GM18868 (cell line): ENCODE measurements around the gene ATP7A.
A peak's percentile ranks its signal among the peaks of the same experiment; 100 is the strongest.
"Not testable (repeated sequence)": the region's sequence is repeated elsewhere in the genome, so short reads cannot be mapped to it uniquely, and the experiment has no call there.

Experiments used
- ATAC-seq: cut with Tn5 transposase; IDR thresholded peaks from one replicate; pipeline ENCODE4 v1.9.1; 2021; ENCODE audit warnings: mild to moderate bottlenecking, moderate library complexity; ENCODE audit not compliant: unreplicated experiment

Gene ATP7A

DNA sequence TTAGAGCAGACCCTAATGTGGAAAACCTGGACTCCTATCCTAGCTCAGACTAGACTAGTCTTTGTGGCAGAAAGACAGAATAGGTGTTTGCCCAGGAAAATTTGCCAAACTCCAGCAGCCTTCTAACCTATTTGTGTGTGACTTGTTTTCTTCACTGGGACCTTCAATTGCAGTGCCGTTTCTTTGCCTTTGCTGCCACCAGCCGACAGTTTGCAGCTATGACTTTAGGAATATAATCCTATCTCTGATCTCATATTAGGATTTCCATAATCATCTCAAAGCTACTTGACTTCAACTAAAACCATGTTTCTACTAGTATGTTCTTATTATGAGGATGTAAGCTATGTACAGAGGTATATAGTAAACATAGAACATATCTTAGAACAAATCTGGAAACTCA lies 119.2 kb downstream of the ATP7A start:
- no peak for ATAC-seq

DNA sequence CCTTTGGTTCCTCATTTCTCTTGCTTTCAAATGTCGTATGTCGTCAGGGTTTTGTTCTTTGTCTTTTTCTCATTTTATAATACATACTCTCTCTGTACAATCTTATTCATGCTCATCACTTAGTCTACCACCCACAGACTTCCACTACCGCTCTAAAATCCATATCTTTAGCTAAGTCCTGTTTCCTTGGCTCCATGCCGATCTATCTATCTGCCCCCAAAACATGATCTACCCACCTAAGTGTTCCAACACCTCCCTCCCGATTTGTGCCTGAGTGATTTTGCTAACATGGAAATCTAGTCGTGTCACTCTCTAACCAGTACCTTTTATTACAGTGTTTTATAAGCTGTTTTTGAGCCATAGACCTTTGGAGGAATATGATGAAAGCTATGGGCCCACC lies 124.6 kb downstream of the ATP7A start:
- ATAC-seq = no peak

DNA sequence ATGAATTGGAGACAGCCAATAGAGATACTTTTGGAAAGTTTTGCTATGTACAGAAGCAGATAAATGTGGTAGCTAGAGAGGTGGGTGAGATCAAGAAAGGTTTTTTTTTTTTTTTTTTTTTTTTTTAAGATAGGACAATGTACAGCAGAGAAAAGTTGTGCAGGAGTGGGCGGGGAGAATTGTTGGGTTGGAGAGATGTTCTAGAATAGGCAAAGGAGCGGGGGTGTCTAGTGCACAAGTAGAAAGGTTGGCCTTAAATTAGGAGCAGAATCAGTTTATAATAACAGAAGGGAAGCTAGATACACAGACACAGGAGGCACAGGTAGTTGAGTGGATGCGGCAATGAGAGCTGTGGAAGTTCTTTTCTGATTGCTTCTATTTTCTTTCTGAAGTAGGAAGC lies 127.4 kb downstream of the ATP7A start:
- no peak for ATAC-seq

DNA sequence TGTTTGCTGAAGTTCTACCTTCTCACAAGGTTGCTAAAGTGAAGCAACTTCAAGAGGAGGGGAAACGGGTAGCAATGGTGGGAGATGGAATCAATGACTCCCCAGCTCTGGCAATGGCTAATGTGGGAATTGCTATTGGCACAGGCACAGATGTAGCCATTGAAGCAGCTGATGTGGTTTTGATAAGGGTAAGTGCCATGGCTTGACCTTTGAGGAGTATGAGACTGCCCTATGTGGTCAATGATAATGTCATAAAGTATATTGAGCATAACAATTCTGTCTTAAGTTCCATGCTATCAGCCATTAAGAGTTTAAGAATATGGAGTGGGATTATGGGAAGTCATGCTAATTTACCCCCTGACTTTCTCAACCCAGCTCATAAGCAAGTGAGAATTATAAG lies 132.1 kb downstream of the ATP7A start:
- no peak for ATAC-seq

DNA sequence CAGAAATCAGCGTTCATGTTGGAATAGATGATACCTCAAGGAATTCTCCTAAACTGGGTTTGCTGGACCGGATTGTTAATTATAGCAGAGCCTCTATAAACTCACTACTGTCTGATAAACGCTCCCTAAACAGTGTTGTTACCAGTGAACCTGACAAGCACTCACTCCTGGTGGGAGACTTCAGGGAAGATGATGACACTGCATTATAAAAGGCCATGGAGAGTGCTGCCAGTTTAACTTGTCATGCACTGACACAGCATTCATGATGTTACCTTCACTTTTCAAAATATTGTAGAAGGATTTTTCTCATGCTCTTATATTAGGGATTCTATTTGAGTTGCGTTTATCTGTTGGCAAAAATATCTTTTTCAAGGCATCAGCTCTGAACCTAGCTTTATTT lies 135.9 kb downstream of the ATP7A start:
- no peak for ATAC-seq

DNA sequence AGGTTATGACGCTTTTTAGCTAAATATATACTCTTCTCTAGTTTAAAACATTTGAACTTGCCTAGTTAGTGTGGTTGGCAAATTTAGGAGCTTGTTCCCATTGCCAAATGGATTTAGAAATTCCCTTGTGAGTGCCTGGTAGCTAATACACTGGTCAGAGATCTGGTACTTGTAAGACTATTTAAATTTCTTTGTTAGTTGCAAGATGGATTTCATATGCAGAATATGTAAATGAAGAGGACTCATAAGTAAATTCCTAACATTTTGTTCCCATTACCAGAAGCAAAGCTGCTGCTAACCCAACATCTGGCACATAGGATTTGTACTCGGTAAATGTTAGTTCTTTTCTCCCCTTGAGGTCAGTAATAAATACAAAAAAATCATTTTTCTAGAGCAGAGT lies 137.6 kb downstream of the ATP7A start:
- ATAC-seq = no peak

DNA sequence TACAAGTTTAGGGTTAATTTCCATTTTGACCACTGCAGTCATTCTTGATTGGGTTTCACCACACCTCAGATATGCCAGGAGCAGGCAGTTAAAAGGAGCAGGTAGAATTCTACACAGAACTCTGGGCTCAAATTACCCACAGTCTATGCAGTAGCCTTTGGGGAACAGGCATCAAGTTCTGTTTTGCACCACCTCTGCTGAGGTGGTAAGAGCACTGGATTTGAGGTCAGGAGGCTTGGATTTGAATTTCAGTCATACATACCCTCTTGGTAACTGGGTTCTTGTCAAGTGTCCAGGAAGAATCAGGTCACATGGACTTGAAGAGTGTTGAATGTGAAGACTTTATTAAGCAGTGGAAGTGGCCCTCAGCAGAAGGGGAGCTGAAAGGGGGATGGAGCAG lies 153.2 kb downstream of the ATP7A start:
- ATAC-seq = no peak

DNA sequence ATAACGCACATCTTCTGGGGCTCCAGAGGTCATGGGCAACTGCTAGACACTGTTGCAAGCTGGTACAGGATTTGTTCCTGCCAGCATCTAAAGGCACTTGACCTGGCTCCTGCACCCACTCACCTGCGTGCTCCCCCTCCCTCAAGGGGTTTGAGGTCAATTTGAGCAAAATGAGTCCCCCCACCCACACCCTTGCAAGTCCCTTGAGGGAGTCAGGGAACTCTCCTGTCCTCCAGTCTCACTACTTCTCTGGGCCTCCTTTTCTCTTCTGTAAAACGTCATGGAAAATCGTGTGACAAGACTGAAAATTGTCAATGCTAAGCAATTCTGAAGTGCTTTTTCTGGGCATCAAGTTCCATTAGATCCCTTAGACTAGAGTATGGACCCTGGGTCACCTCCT lies 153.7 kb downstream of the ATP7A start:
- ATAC-seq = no peak

DNA sequence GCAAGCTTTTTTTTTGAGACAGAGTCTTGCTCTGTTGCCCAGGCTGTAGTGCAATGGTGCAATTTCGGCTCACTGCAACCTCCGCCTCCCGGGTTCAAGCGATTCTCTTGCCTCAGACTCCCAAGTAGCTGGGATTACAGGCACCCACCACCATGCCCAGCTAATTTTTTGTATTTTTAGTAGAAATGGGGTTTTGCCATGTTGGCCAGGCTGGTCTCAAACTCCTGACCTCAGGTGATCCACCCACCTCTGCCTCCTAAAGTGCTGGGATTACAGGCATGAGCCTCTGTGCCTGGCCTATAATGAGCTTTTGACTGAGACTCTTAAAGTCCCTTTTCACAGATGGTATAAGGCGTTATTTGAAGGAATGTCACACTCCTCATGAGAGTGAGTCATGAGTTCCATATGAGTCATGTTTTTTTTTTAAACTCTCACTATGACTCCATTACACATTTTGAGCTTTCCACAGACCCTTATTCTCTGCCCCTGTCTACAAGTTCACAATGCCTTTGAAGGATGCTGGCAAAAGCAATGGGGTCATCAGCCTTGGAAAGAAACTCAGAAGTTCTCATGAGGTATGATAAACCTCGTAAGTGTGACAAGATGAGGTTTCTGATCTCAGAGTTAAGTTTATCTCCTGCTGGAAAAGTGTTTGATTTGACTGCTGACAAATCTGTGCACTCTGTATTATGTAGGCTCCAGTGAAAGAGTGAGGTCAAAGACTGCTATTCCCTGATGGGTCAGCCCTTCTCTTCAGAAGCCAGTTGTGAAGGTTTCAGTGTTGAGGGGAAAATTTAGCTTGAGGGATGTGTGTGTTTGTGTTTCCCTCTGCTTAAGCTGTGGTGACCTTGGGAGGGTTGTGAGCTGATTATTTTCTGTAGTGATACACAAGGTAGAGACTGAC lies 154.5 kb downstream of the ATP7A start:
- ATAC-seq = peak; percentile 90

DNA sequence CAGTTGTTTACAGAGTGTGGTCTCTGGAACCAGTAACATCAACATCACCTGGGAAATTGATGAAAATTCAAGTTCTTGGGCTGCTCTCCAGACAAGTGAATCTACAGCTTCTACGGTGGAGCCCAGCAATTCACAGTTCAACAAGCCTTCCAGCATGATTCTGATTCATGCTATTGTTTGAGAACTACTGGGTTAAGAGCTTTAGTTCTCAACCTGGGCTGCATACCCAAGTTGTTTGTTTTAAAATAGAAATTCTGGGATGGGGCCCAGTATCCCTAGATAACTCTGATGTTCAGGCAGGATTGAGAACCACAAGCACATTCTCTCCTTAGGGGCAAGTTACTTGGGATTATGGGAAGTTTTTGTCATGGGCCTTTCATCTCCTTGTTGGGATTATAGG lies 155.6 kb downstream of the ATP7A start:
- no peak for ATAC-seq

DNA sequence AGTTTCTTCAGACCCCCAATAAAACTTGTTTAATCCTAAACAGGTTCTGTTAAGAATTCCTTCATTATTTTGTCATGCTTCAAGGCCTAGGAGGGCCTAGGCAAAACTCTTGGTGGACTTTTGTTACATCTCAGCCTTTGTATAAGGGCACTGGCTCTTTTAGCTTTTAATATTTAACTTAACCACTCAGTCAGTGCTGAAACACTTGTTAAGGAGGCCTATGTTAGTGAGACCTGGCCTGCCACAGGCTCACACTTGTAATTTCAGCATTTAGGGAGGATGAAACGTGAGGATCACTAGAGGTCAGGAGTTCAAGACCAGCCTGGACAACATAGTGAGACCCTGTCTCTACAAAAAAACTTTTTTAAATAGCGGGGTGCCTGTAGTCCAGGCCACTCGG lies 160.8 kb downstream of the ATP7A start:
- ATAC-seq = no peak

DNA sequence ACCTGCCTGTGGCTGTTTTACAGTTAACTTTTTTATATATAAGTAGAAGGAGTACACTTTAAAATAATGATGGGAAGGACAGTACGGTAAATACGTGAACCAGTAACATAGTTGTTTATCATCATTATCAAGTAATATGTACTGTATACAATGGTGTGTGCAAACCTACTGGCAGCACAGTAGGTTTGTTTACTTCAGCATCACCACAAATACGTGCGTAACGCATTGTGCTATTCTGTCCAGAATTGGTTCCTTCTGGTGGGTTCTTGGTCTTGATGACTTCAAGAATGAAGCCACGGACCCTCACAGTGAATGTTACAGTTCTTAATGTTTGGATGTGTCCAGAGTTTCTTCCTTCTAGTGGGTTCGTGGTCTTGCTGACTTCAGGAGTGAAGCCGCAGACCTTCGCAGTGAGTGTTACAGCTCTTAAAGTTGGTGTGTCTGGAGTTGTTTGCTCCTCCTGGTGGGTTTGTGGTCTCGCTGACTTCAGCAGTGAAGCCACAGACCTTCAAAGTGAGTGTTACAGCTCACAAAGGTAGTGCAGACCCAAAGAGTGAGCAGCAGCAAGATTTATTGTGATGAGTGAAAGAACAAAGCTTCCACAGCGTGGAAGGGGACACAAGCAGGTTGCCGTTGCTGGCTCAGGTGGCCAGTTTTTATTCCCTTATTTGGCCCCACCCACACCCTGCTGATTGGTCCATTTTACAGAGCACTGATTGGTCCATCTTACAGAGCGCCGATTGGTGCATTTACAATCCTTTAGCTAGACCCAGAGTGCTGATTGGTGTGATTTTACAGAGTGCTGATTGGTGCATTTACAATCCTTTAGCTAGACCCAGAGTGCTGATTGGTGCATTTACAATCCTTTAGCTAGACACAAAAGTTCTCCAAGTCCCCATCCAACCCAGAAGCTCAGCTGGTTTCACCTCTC lies 162.9 kb downstream of the ATP7A start:
- not testable (repeated sequence) for ATAC-seq

DNA sequence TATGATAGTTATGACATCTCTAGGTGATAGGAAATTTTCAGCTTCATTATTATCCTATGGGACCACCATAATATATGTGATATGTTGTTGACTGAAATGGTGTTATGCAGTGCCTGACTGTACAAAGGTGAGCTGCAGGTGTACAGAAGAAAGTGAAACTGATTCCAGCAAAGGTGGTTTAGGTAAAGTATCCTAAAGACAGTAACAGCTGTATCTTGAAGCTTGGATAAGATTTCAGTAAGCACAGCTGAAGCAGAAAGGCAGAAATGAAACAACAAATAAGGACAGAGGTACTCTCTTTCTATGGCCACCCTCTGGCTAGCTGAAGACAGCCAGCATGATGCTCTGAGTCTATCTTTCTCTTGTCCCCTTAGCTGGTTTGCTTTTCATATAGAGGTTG lies 163.6 kb downstream of the ATP7A start:
- ATAC-seq = no peak

DNA sequence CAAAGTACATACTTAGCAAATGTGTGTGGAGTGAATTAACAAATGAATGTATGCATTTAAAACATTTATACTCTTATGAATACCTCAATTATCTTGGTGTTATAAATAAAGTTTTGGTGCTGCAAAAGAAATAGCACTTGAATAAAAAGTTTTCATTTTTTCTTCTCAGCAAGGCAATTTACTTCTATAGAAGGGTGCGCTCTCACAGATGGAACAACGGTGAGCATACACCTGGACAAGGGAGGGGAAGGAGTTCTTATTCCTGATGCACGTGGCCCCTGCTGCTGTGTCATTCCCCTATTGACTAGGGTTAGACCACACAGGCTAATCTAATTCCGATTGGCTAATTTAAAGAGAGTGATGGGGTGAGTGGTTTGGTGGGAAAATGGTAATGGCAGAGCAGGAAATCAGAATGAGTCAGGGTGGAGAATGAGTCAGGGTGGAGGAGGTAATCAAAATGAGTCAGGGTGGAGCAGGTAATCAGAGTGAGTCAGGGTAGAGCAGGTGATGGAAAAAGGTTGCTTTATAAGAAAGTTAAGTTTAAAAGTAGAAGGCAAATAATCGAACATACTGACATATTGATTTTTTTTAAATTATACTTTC lies 165.4 kb downstream of the ATP7A start:
- no peak for ATAC-seq

DNA sequence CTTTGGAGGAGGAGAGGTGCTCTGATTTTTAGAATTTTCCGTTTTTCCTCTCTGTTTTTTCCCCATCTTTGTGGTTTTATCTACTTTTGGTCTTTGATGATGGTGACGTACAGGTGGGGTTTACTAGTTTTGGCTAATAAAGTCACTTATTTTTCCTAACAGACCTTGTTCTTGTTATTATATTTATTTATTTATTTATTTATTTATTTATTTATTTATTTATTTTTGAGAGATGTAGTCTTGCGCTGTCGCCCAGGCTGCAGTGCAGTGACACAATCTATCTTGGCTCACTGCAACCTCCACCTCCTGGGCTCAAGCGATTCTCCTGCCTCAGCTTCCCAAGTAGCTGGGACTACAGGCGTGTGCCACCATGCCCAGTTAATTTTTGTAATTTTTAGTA lies 170.9 kb downstream of the ATP7A start:
- ATAC-seq = not testable (repeated sequence)

DNA sequence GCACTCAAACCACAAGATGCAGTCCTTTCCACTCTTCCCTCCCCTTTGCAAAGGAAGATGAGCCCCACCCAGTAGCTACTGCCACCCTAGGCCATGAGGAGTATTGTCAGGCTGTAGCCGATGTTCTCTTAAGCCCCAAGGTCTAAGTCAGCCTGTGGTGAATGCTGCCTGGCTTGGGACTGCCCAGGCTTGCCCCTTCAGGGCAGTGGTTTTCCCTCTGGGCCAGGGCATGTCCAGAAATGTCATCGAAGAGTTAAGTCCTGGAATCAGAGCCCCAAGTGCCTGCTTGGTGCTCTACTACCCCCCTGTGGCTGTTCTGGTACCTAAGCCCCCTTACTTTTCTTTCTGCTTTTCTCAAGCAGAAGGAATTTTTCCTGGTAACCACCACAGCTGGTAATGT lies 181.8 kb downstream of the ATP7A start:
- peak; percentile 96 for ATAC-seq

DNA sequence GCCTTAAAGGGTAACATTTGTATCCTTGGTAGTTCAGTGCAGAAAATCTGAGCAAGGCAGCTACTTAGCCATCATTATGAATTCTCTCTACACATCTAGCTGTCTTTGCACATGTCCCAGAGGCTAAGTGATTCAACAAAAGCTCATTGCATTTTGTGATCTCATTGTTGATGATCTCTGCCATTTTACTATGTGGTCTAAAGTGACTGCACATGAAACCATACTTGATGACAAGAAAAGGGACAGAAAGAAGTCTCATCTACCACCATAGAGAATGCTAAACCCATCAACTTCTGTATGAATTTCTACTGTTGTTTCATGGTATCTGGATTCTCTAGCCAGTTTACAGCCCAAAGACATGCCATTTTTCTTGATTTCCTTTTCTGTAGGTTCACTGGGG lies 187.6 kb downstream of the ATP7A start:
- ATAC-seq = no peak
